Naive thymus-derived CD4-positive, alpha-beta T cell (primary cell): ENCODE measurements around the gene HTT. TPM values are rescaled to one million over a fixed set of nuclear protein-coding genes. Genes with fewer than 3 reads are reported as not detected.

Source experiments
- ATAC-seq: fragments of 150-1000 bp; cut with Tn5 transposase; 2 replicates; pipeline ENCODE4 v1.10.0; 2021; ENCODE audit warnings: mild to moderate bottlenecking, moderate library complexity
- CTCF ChIA-PET: fragments of 350-600 bp; sonication (Branson Sonifier 250); formaldehyde crosslinking; loops from one replicate; lab custom pipeline; 2021; ENCODE audit warnings: antibody characterized with exemption; lab: Charles Lee
- POLR2A ChIA-PET: fragments of 350-600 bp; sonication (Branson Sonifier 250); formaldehyde crosslinking; loops from one replicate; lab custom pipeline; 2021; ENCODE audit warnings: antibody characterized with exemption, inconsistent platforms; lab: Charles Lee
- DNase-seq, 9 donors: peaks; one replicate each; pipeline versions ENCODE4 v3.0.0 to v3.0.0-alpha.2; 2020 to 2022; ENCODE audit warnings: mixed read lengths in 1 of 9
- H3K27ac ChIP-seq: one replicate; pipeline ENCODE4 v1.7.0; 2013; ENCODE audit warnings: mild to moderate bottlenecking, low read depth, low read length, moderate library complexity
- H3K27me3 ChIP-seq, 2 donors: one replicate each; pipeline ENCODE4 v1.7.0; 2013; ENCODE audit warnings: low read length in 2 of 2, mild to moderate bottlenecking in 2 of 2, moderate library complexity in 2 of 2; ENCODE audit not compliant: control insufficient read depth in 2 of 2, insufficient read depth in 2 of 2
- H3K36me3 ChIP-seq, 3 experiments: 1 replicate in 2 of 3; 2 replicates in 1 of 3; pipeline ENCODE4 v1.7.0; 2013; ENCODE audit warnings: low read length in 3 of 3, mild to moderate bottlenecking in 3 of 3, moderate library complexity in 1 of 3; ENCODE audit not compliant: insufficient read depth in 3 of 3, control insufficient read depth in 2 of 3
- H3K4me1 ChIP-seq, 2 donors: one replicate each; pipeline ENCODE4 v1.7.0; 2013; ENCODE audit warnings: low read length in 2 of 2, mild to moderate bottlenecking in 2 of 2, moderate library complexity in 1 of 2; ENCODE audit not compliant: control insufficient read depth in 2 of 2, insufficient read depth in 2 of 2
- H3K4me3 ChIP-seq: 2 replicates; pipeline ENCODE4 v1.7.0; 2013; ENCODE audit warnings: mild to moderate bottlenecking, low read length
- H3K9me3 ChIP-seq, 3 experiments: 1 replicate in 2 of 3; 2 replicates in 1 of 3; pipeline ENCODE4 v1.7.0; 2013; ENCODE audit warnings: low read length in 3 of 3; ENCODE audit not compliant: control insufficient read depth in 2 of 3
- H3K27ac Mint-ChIP-seq, 9 donors: one replicate each; pipeline ENCODE4 v1.8.0; 2020 to 2022; ENCODE audit warnings: mixed read lengths in 9 of 9, mild to moderate bottlenecking in 8 of 9, moderate library complexity in 5 of 9, inconsistent platforms in 2 of 9
- H3K27me3 Mint-ChIP-seq, 5 donors: one replicate each; pipeline ENCODE4 v1.8.0; 2021 to 2022; ENCODE audit warnings: mixed read lengths in 5 of 5, mild to moderate bottlenecking in 1 of 5
- H3K36me3 Mint-ChIP-seq, 5 donors: one replicate each; pipeline ENCODE4 v1.8.0; 2020 to 2022; ENCODE audit warnings: mixed read lengths in 5 of 5, mild to moderate bottlenecking in 3 of 5, inconsistent platforms in 1 of 5
- H3K4me1 Mint-ChIP-seq, 7 donors: one replicate each; pipeline ENCODE4 v1.8.0; 2020 to 2022; ENCODE audit warnings: mixed read lengths in 7 of 7, mild to moderate bottlenecking in 3 of 7, inconsistent platforms in 1 of 7
- H3K4me3 Mint-ChIP-seq, 10 donors: one replicate each; pipeline ENCODE4 v1.8.0; 2020 to 2022; ENCODE audit warnings: mild to moderate bottlenecking in 10 of 10, mixed read lengths in 10 of 10, moderate library complexity in 6 of 10, inconsistent platforms in 2 of 10
- H3K9me3 Mint-ChIP-seq, 11 donors: one replicate each; pipeline ENCODE4 v1.8.0; 2020 to 2022; ENCODE audit warnings: mixed read lengths in 11 of 11, mild to moderate bottlenecking in 4 of 11, inconsistent platforms in 1 of 11, moderate library complexity in 1 of 11
- intact Hi-C, 2 donors: fragments of 100-400 bp; cut with micrococcal nuclease; formaldehyde crosslinking; loops; one replicate each; pipeline ENCODE4 v1.15.1; 2023
- polyA plus RNA-seq, 2 donors: library from polyadenylated mRNA; unstranded; fragments of 300-500 nt; fragmentation: Illumina TruSeq; gene quantifications; one replicate each; pipeline ENCODE4 v1.2.3, GENCODE V29; 2021
- total RNA-seq, 6 experiments: library from RNA in 5 of 6; stranded (reverse) in 5 of 6; gene quantifications; 1 replicate in 5 of 6; 2 replicates in 1 of 6; pipeline ENCODE4 v1.2.3 and lab custom pipeline; 2021 to 2026

HTT gene
- total and polyA plus RNA-seq, 7 experiments from 2014 or later = 2.4 to 115 (median 71.6) TPM

- Mint-ChIP-seq H3K9me3 (peaks cover 0 to 2% (median 0%) of the 10 kb centered on the region in 11 donors), H3K4me3 (no peak overlapping the region), H3K27ac (no peak overlapping the region), H3K36me3 (peaks cover 15 to 69% (median 30%) of the 10 kb centered on the region in 5 donors), H3K4me1 (peaks cover 0 to 7% (median 0%) of the 10 kb centered on the region in 7 donors), H3K27me3 (no peaks in the 10 kb centered on the region)
- intact Hi-C loops = loop anchor here in 1 of 2 donors (2.0 kb wide), 1 partner anchor 13 kb away; no protein-coding TSS in a partner anchor
- POLR2A ChIA-PET = interaction anchor here (1.5 kb wide), 1 partner anchor 19 kb away, joined by 4 read pairs; no protein-coding TSS in a partner anchor
- DNase-seq (no peak), ATAC-seq (no peak)
- Histone ChIP-seq H3K27me3 (no peaks in the 10 kb centered on the region), H3K4me3 (no peak overlapping the region), H3K9me3 (no peaks in the 10 kb centered on the region), H3K36me3 (peaks cover 23 to 81% (median 41%) of the 10 kb centered on the region in 3 experiments), H3K27ac (no peak overlapping the region), H3K4me1 (peaks cover 0 to 10% of the 10 kb centered on the region in 2 donors)
- CTCF ChIA-PET = no interaction called here
These were observed 141.3 kb downstream of the HTT start for GRCh38 chr4:3215733-3216132.

- ATAC-seq = no peak
- ChIA-PET CTCF (no interaction called here), POLR2A (interaction anchor here (0.8 to 1.3 kb wide), 2 partner anchors 24 to 27 kb away, joined by 3 to 8 read pairs; no protein-coding TSS in a partner anchor)
- Mint-ChIP-seq H3K36me3 (peaks cover 17 to 78% (median 36%) of the 10 kb centered on the region in 5 donors), H3K4me3 (no peak overlapping the region), H3K27me3 (no peaks in the 10 kb centered on the region), H3K4me1 (peaks cover 0 to 12% (median 4%) of the 10 kb centered on the region in 7 donors), H3K27ac (peak overlapping the region in 1 of 9 donors; percentile 56), H3K9me3 (peaks cover 0 to 2% (median 0%) of the 10 kb centered on the region in 11 donors)
- Histone ChIP-seq H3K27me3 (no peaks in the 10 kb centered on the region), H3K27ac (no peak overlapping the region), H3K36me3 (peaks cover 21 to 93% (median 42%) of the 10 kb centered on the region in 3 experiments), H3K4me3 (no peak overlapping the region), H3K9me3 (no peaks in the 10 kb centered on the region), H3K4me1 (peaks cover 0 to 10% of the 10 kb centered on the region in 2 donors)
- DNase-seq = no peak
- intact Hi-C loops = loop anchor here in 1 of 2 donors (2.0 kb wide), 1 partner anchor 14 kb away; no protein-coding TSS in a partner anchor
These were observed 142.8 kb downstream of the HTT start for GRCh38 chr4:3217266-3217665.

GRCh38 chr4:3217771-3218170 is 143.3 kb downstream of the HTT start:
- intact Hi-C loops = loop anchor here in 1 of 2 donors (2.0 kb wide), 1 partner anchor 15 kb away; no protein-coding TSS in a partner anchor
- ATAC-seq (no peak), DNase-seq (no peak)
- Histone ChIP-seq H3K27ac (no peak overlapping the region), H3K27me3 (no peaks in the 10 kb centered on the region), H3K4me1 (peaks cover 0 to 10% of the 10 kb centered on the region in 2 donors), H3K4me3 (no peak overlapping the region), H3K9me3 (no peaks in the 10 kb centered on the region), H3K36me3 (peaks cover 16 to 93% (median 38%) of the 10 kb centered on the region in 3 experiments)
- ChIA-PET CTCF (no interaction called here), POLR2A (interaction anchor here (0.8 to 1.3 kb wide), 2 partner anchors 25 to 27 kb away, joined by 3 to 8 read pairs; no protein-coding TSS in a partner anchor)
- Mint-ChIP-seq H3K4me3 (no peak overlapping the region), H3K9me3 (peaks cover 0 to 2% (median 0%) of the 10 kb centered on the region in 11 donors), H3K27me3 (no peaks in the 10 kb centered on the region), H3K4me1 (peaks cover 0 to 12% (median 4%) of the 10 kb centered on the region in 7 donors), H3K27ac (no peak overlapping the region), H3K36me3 (peaks cover 19 to 78% (median 36%) of the 10 kb centered on the region in 5 donors)

GRCh38 chr4:3218824-3219760 is 144.6 kb downstream of the HTT start:
- Histone ChIP-seq H3K9me3 (no peaks in the 10 kb centered on the region), H3K36me3 (peaks cover 10 to 93% (median 33%) of the 10 kb centered on the region in 3 experiments), H3K27ac (no peak overlapping the region), H3K27me3 (no peaks in the 10 kb centered on the region), H3K4me3 (no peak overlapping the region), H3K4me1 (peaks cover 0 to 10% of the 10 kb centered on the region in 2 donors)
- no peaks in the 10 kb centered on the region for H3K27me3 Mint-ChIP-seq
- peaks cover 0 to 2% (median 0%) of the 10 kb centered on the region in 11 donors for H3K9me3 Mint-ChIP-seq
- DNase-seq = no peak
- peaks cover 23 to 76% (median 33%) of the 10 kb centered on the region in 5 donors for H3K36me3 Mint-ChIP-seq
- intact Hi-C loops = no loop called here
- CTCF ChIA-PET = interaction anchor here (0.7 kb wide), 1 partner anchor 24 kb away, joined by 3 read pairs; no protein-coding TSS in a partner anchor
- POLR2A ChIA-PET = interaction anchor here (1.0 kb wide), 1 partner anchor 8 kb away, joined by 3 read pairs; no protein-coding TSS in a partner anchor
- peaks cover 0 to 12% (median 4%) of the 10 kb centered on the region in 7 donors for H3K4me1 Mint-ChIP-seq
- H3K27ac Mint-ChIP-seq = peak overlapping the region in 4 of 9 donors; percentile 25 to 54 (median 34)
- ATAC-seq = no peak
- H3K4me3 Mint-ChIP-seq = no peak overlapping the region

GRCh38 chr4:3219761-3220475 is 145.4 kb downstream of the HTT start:
- Mint-ChIP-seq H3K27ac (peak overlapping the region in 1 of 9 donors; percentile 43), H3K27me3 (no peaks in the 10 kb centered on the region), H3K36me3 (peaks cover 21 to 74% (median 29%) of the 10 kb centered on the region in 5 donors), H3K4me3 (no peak overlapping the region), H3K9me3 (peaks cover 0 to 2% (median 0%) of the 10 kb centered on the region in 11 donors), H3K4me1 (peaks cover 0 to 12% (median 4%) of the 10 kb centered on the region in 7 donors)
- Histone ChIP-seq H3K27ac (no peak overlapping the region), H3K36me3 (peaks cover 15 to 96% (median 27%) of the 10 kb centered on the region in 3 experiments), H3K4me3 (no peak overlapping the region), H3K9me3 (no peaks in the 10 kb centered on the region), H3K27me3 (no peaks in the 10 kb centered on the region), H3K4me1 (peaks cover 0 to 10% of the 10 kb centered on the region in 2 donors)
- POLR2A ChIA-PET = interaction anchor here (1.0 kb wide), 1 partner anchor 9 kb away, joined by 3 read pairs; no protein-coding TSS in a partner anchor
- CTCF ChIA-PET = no interaction called here
- no peak for DNase-seq
- intact Hi-C loops = no loop called here
- no peak for ATAC-seq
